HepG2 (cell line): Measurements from ENCODE around the gene PARN. TPM values are rescaled to one million over a fixed set of nuclear protein-coding genes. Genes with fewer than 3 reads are reported as not detected.

Source experiments
- ATF1 ChIP-seq: IDR thresholded peaks from 2 replicates; pipeline ENCODE4 v1.6.1; 2016; ENCODE audit warnings: mild to moderate bottlenecking, control low read depth
- EP300 ChIP-seq, 3 experiments: sonication (generic) in 1 of 3; formaldehyde crosslinking in 1 of 3; IDR thresholded peaks; 2 replicates each; pipeline versions ENCODE4 v1.5.1 to v1.6.1; 2011 to 2020; ENCODE audit warnings: low read depth in 2 of 3, low read length in 2 of 3, borderline replicate concordance in 1 of 3, improper control_type of control experiment in 1 of 3, mild to moderate bottlenecking in 1 of 3, missing genetic modification reagents in 1 of 3, moderate library complexity in 1 of 3
- FOXP1 ChIP-seq, 2 experiments: fragments of 450-650 bp in 1 of 2; IDR thresholded peaks; 2 replicates each; pipeline ENCODE4 v1.6.1; 2017 to 2018; ENCODE audit warnings: antibody characterized with exemption in 1 of 2
- HCFC1 ChIP-seq: fragments of 150-350 bp; IDR thresholded peaks from 2 replicates; pipeline ENCODE4 v1.6.1; 2014; ENCODE audit warnings: low read depth, low read length
- HNF4A ChIP-seq: sonication (generic); formaldehyde crosslinking; IDR thresholded peaks from 2 replicates; pipeline ENCODE4 v1.4.0; 2020; ENCODE audit warnings: missing genetic modification reagents
- KDM3A ChIP-seq: IDR thresholded peaks from 2 replicates; pipeline ENCODE4 v1.6.1; 2018; ENCODE audit warnings: low read depth, missing compliant biosample characterization
- LCORL ChIP-seq, 2 experiments: fragments of 450-650 bp in 1 of 2; sonication (generic) in 1 of 2; formaldehyde crosslinking in 1 of 2; IDR thresholded peaks; 2 replicates each; pipeline versions ENCODE4 v1.5.0 to v1.6.1; 2017 to 2020; ENCODE audit warnings: antibody characterized with exemption in 1 of 2, missing genetic modification reagents in 1 of 2
- MEIS2 ChIP-seq: sonication (generic); formaldehyde crosslinking; IDR thresholded peaks from 2 replicates; pipeline ENCODE4 v1.9.0; 2021; ENCODE audit warnings: mild to moderate bottlenecking, missing genetic modification reagents
- MLLT10 ChIP-seq: sonication (generic); formaldehyde crosslinking; IDR thresholded peaks from 2 replicates; pipeline ENCODE4 v1.4.0; 2020; ENCODE audit warnings: missing genetic modification reagents
- MTERF4 ChIP-seq: sonication (generic); formaldehyde crosslinking; IDR thresholded peaks from 2 replicates; pipeline ENCODE4 v1.8.0; 2023; ENCODE audit warnings: mild to moderate bottlenecking, missing genetic modification reagents
- RARG ChIP-seq: sonication (generic); formaldehyde crosslinking; IDR thresholded peaks from 2 replicates; pipeline ENCODE4 v1.4.0; 2020; ENCODE audit warnings: low read depth, mild to moderate bottlenecking, missing genetic modification reagents
- SNAI1 ChIP-seq: sonication (generic); formaldehyde crosslinking; IDR thresholded peaks from 2 replicates; pipeline ENCODE4 v1.5.0; 2020; ENCODE audit warnings: mild to moderate bottlenecking, missing genetic modification reagents, borderline replicate concordance
- SP2 ChIP-seq: sonication (generic); formaldehyde crosslinking; IDR thresholded peaks from 2 replicates; pipeline ENCODE4 v1.5.1; 2020; ENCODE audit warnings: mild to moderate bottlenecking, missing genetic modification reagents
- ZFAT ChIP-seq: sonication (generic); formaldehyde crosslinking; conservative IDR thresholded peaks from 2 replicates; pipeline ENCODE4 v1.8.1; 2023; ENCODE audit warnings: missing genetic modification reagents, inconsistent platforms
- ZFP37 ChIP-seq: sonication (generic); formaldehyde crosslinking; IDR thresholded peaks from 2 replicates; pipeline ENCODE4 v1.4.0; 2020; ENCODE audit warnings: missing genetic modification reagents, borderline replicate concordance
- ZNF138 ChIP-seq: sonication (generic); formaldehyde crosslinking; IDR thresholded peaks from 2 replicates; pipeline ENCODE4 v1.5.0; 2020; ENCODE audit warnings: mild to moderate bottlenecking, low read depth, missing genetic modification reagents
- ZNF263 ChIP-seq: sonication (generic); formaldehyde crosslinking; IDR thresholded peaks from 2 replicates; pipeline ENCODE4 v1.4.0; 2020; ENCODE audit warnings: missing genetic modification reagents
- ZNF281 ChIP-seq: sonication (generic); formaldehyde crosslinking; IDR thresholded peaks from 2 replicates; pipeline ENCODE4 v1.4.0; 2020; ENCODE audit warnings: missing genetic modification reagents, borderline replicate concordance
- ZNF549 ChIP-seq: sonication (generic); formaldehyde crosslinking; IDR thresholded peaks from 2 replicates; pipeline ENCODE4 v1.5.0; 2020; ENCODE audit warnings: missing genetic modification reagents
- ZNF562 ChIP-seq: sonication (generic); formaldehyde crosslinking; IDR thresholded peaks from 2 replicates; pipeline ENCODE4 v1.8.0; 2022; ENCODE audit warnings: missing genetic modification reagents, borderline replicate concordance
- ZNF574 ChIP-seq: sonication (generic); formaldehyde crosslinking; IDR thresholded peaks from 2 replicates; pipeline ENCODE4 v1.4.0; 2020; ENCODE audit warnings: missing genetic modification reagents
- ZNF850 ChIP-seq: sonication (generic); formaldehyde crosslinking; conservative IDR thresholded peaks from 2 replicates; pipeline ENCODE4 v1.9.0; 2021; ENCODE audit warnings: mild to moderate bottlenecking, missing genetic modification reagents
- polyA plus RNA-seq, 8 experiments: library from polyadenylated mRNA; depleted of rRNA in 3 of 8; stranded (reverse) in 7 of 8; unstranded in 1 of 8; fragments of >200 nt; fragmentation: Illumina TruSeq in 4 of 8; extraction: Trizol in 4 of 8; gene quantifications; 2 replicates each; pipeline versions ENCODE4 v1.2.1 to v1.2.3, GENCODE V29; 2011 to 2016; ENCODE audit warnings: low read depth in 4 of 8, missing spikeins in 1 of 8, mixed read lengths in 1 of 8; ENCODE audit not compliant: insufficient read depth in 1 of 8
- total RNA-seq, 5 experiments: library from RNA; depleted of rRNA; stranded (reverse); fragments of >200 nt; fragmentation: Illumina TruSeq; extraction: Trizol; gene quantifications; 2 replicates each; pipeline ENCODE4 v1.2.3, GENCODE V29; 2016; ENCODE audit warnings: low read depth in 1 of 5

The PARN gene
- total and polyA plus RNA-seq, 2 of the 13 experiments (the other 11 are each of a cell fraction or from before 2014, with no cell fraction given) = 13.3 to 47.6 TPM

- TF ChIP-seq ZNF281 (CRISPR knock-in tag) = peak; percentile 47; the same call in 1 of the 2 replicates
- no peak for TF ChIP-seq RARG (CRISPR knock-in tag)
- TF ChIP-seq ZNF263 = no peak
- no peak for TF ChIP-seq MTERF4 (CRISPR knock-in tag)
- no peak for TF ChIP-seq HCFC1
- no peak for TF ChIP-seq ZFP37 (CRISPR knock-in tag)
- no peak; the same call in 1 of the 2 replicates for TF ChIP-seq ZNF549 (CRISPR knock-in tag)
- no peak for TF ChIP-seq ZFAT
- peak; percentile 61 for TF ChIP-seq ATF1 (CRISPR knock-in tag)
- no peak for TF ChIP-seq FOXP1 (IDR thresholded peaks at IDR 0.05)
- peak; percentile 81 for TF ChIP-seq FOXP1 (CRISPR knock-in tag; IDR thresholded peaks at IDR 0.05)
- no peak for TF ChIP-seq SNAI1 (CRISPR knock-in tag)
- TF ChIP-seq ZNF850 (CRISPR knock-in tag) = no peak
- TF ChIP-seq MLLT10 = no peak
- TF ChIP-seq LCORL (IDR thresholded peaks at IDR 0.05) = peak; percentile 42; the same call in 1 of the 2 replicates
- peak; percentile 70; the same call in 1 of the 2 replicates for TF ChIP-seq LCORL (CRISPR knock-in tag; IDR thresholded peaks at IDR 0.05)
- TF ChIP-seq MEIS2 (CRISPR knock-in tag) = no peak
- no peak for TF ChIP-seq ZNF574
- TF ChIP-seq ZNF562 = no peak
- TF ChIP-seq ZNF138 = no peak
- TF ChIP-seq HNF4A = peak; percentile 100
- TF ChIP-seq SP2 = no peak
- TF ChIP-seq EP300 (IDR thresholded peaks at IDR 0.05; ENCODE audit: low read depth in 2 of 2, low read length in 2 of 2) = peak; percentile 84 to 94; a peak in 3 of 4 replicates
- TF ChIP-seq EP300 (CRISPR knock-in tag; IDR thresholded peaks at IDR 0.05; ENCODE audit: borderline replicate concordance) = peak; percentile 83
- 0 out of 2 replicates have a peak, but pooled peaks have one; percentile 83 for TF ChIP-seq KDM3A (CRISPR knock-in tag)
These were observed 67.2 kb downstream of the PARN start (continued) for GRCh38 chr16:14562691-14563491.
